NCI-H82 (cell line): ENCODE measurements around the gene EEF1A1.
A peak's percentile ranks its signal among the peaks of the same experiment; 100 is the strongest.
"Not testable (repeated sequence)": the region's sequence is repeated elsewhere in the genome, so short reads cannot be mapped to it uniquely, and the experiment has no call there.

Experiments
- DNase-seq: peaks from one replicate; lab custom pipeline; 2025; lab: John Stamatoyannopoulos, UW

Gene EEF1A1

DNA sequence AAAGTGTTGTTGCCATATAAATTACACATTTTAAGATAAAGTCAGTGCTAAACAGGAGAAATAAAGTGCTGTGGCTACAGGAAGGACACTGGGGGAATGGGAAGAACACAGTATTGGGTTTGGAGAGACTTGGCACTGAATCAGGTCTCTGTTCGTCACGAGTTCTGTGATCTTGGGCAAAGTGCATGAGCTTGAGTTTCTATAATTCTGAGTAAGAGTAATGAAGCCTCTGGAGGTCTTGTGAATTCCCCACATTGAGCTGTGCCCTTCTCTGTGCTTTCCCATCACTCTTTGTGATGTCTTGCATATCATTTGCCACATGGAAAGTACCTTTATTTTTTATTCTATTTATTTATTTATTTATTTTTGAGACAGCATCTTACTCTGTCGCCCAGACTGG, 16.8 kb upstream of the EEF1A1 start:
- DNase-seq, result no peak

GRCh38 chr6:73534628-73535027, 13.8 kb upstream of the EEF1A1 start:
- no peak for DNase-seq

DNA sequence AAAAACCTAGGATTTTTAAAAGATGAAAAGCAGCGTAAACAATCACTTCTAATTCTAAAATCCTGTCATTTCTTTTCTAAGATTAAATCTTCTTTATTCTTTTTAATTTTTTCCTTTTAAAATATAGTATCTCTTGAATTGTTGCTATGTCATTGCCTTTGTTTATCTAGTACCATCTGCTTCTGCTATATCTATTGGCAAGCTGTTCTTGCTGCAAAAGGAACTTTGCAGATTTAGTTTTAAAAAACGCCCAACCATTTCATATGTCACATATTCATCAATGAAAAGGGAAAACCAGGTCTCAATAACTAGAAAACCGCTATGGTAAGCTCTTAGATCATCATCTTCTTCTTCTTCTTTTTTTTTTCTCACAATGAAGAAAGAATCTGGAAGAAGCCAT, 11.5 kb upstream of the EEF1A1 start:
- no peak for DNase-seq

DNA sequence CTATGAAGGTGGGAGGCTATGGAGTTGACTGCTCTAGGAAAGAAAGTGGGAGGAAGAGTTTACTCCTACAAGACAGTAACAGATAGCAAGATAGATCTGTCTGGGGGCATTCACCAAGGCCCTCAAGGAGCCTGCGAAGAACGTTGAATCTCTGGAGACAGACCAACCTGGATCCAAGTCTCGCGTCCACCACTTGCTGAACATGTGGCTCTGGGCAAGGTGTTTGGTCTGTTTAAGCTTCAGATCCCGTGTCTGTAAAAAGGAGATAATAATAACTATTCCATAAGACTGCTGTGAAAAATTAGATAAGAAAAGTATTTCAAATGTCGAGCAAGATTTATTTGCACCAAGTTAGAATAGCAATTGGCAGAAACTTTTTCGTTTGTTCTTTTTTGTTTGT, 8.1 kb upstream of the EEF1A1 start:
- DNase-seq, result no peak

GRCh38 chr6:73525546-73526330, 4.9 kb upstream of the EEF1A1 start:
- no peak for DNase-seq

- DNase-seq, result peak; percentile 25
Measured at GRCh38 chr6:73523434-73524123, 2.7 kb upstream of the EEF1A1 start.

DNA sequence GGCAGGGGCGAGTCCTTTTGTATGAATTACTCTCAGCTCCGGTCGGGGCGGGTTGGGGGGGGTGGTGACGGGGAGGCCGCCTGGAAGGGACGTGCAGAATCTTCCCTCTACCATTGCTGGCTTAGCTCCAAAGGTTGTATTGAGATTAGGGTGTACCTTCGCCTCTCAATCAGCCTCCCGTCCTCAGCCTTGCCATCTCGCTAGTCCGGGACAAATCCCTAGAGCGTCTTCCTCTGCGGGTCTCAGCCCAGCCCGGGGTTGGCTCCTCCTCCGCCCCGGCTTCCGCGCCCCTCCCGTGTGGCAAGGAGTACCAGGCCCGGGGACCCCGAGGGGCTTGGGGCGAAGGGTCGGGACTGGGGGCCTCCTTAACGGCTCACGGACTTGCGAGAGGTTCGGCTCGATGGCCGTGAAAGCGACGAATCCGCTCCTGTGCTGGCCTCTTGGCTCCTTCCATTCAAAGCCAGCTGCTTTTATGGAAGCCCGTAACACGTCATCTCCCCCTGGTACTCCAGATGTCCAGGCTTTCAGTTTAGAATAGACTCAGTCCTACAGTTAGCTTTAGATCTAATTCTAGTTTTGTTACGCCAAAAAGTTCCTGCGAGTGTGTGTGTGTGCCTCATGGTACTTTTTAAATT, 636 bp upstream of the EEF1A1 start:
- DNase-seq, result peak; percentile 88

GRCh38 chr6:73519926-73520687, 725 bp downstream of the EEF1A1 start:
- peak; percentile 62 for DNase-seq

DNA sequence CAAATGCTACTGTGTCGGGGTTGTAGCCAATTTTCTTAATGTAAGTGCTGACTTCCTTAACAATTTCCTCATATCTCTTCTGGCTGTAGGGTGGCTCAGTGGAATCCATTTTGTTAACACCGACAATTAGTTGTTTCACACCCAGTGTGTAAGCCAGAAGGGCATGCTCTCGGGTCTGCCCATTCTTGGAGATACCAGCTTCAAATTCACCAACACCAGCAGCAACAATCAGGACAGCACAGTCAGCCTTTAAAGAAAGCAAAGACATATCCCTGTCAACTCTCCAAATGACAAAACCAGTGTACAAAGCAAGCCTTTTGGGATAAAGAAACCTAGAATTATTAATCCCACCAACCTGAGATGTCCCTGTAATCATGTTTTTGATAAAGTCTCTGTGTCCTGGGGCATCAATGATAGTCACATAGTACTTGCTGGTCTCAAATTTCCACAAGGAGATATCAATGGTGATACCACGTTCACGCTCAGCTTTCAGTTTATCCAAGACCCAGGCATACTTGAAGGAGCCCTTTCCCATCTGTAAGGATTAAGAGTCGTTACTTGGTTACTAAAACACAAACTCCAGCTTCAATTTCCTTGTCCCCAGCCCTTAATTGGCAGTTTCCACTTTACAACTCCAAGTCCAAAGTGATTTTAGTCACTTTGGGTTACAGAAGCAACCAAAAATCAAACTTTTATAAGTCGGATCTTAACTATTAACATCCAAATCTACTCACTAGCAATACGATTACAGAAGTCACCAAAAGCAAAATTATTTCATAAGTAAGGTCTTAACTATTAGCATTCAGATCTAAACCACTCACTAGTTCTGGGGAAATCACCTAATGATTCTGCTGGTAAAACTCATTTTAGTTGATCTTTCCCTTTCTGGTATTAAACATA, 1.6 kb downstream of the EEF1A1 start:
- DNase-seq, result not testable (repeated sequence)

- not testable (repeated sequence) for DNase-seq
Measured at GRCh38 chr6:73518100-73518981, 2.5 kb downstream of the EEF1A1 start.

GRCh38 chr6:73516514-73517489, 4.0 kb downstream of the EEF1A1 start:
- DNase-seq, result peak; percentile 22

DNA sequence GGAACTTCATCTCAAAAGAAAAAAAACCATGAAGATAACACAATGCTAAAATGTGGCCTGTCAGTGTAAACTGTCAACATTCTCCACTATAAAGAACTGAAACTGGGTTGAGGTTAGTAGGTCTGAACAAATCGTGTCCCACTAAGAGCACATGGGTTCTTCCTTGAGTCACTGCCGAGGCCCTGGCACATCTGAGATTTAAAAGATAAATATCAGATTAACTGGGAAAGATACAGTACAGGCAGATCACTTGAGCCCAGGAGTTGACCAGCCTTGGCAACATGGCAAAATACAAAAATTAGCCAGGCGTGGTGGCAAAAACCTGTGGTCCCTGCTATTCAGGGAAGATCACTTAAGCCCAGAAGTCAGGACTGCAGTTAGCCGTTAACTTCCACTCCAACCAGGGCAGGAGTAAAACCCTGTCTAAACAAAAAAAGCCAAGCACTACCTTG, 5.6 kb downstream of the EEF1A1 start:
- DNase-seq, result peak; percentile 61

DNA sequence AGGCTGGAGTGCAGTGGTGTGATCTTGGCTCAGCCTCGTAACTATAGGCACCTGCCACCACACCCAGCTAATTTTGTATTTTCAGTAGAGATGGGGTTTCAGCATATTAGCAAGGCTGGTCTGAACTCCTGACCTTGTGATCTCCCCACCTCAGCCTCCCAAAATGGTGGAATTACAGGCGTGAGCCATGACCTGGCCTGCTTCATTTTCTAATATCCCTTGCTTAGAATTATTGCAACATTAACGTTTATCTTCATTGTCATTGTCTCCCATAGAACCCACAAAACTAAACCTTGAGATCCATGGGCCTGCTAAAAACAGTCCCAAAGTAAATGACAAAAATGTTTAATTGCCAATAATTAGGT, 6.1 kb downstream of the EEF1A1 start:
- peak; percentile 62 for DNase-seq

DNA sequence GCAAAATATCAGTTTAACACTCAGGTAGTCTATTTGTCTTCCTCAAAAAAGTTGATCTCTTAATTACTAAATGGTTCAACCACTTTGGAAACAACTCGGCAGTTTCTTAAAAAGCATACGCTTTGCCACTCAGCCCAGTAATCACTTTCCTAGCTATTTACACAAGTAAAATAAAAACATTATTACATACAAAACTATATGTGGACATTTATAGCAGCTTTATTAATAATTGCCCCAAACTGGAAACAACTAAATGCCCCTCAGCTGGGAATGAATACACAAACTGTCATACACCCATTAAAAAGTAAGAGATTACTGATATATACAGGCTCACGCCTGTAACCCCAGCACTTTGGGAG, 7.4 kb downstream of the EEF1A1 start:
- DNase-seq, result peak; percentile 39

DNA sequence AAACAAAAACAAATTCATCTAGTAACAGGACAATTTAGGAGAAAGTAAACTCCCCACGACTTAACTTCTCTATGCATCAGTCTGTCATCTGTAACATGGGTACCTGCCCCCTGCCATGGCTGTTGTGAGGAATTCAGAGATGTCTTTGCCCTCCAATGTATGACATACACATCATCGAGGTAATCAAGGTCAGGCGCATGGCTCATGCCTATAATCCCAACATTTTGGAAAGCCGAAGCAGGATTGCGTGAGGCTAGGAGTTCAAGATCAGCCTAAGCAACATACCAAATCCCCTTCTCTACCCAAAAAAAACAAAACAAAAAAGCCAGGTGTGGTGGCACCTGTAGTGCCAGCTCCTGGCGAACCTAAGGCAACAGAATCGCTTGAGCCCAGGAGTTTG, 9.0 kb downstream of the EEF1A1 start:
- peak; percentile 31 for DNase-seq

DNA sequence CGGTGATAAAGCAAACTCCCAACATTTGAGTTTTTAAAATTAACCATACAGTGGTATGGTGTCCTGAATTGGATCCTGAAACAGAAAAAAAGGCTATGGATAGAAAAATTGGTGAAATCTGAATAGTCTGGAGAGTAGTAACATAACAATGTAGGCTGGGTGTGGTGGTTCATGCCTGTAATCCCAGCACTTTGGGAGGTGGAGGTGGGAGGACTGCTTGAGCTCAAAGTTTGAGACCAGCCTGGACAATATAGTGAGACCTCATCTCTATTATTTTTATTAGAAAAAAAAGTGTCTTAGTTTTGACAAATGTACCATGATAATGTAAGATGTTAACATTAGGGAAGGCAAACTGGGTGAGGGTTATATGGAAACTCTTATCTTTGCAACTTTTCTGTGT, 11.0 kb downstream of the EEF1A1 start:
- DNase-seq, result no peak

DNA sequence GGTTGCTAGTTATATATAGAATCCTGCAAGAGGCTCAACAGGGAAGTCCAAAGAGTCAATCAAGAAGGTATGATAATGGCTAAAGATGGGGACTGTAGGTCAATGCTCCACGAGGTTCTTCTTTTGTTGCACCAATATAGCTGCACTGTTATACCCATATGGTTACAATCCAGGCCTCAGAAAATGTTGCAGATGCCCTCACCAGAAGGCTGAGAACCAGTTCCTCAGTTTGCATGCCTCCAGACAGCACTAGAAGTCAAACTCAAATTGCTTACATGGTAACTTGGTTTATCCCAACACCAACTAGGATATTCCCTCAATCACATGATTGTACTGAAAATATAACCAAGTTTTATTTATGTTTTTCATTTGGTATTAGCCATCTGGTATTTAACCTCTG, 12.1 kb downstream of the EEF1A1 start:
- DNase-seq, result no peak

DNA sequence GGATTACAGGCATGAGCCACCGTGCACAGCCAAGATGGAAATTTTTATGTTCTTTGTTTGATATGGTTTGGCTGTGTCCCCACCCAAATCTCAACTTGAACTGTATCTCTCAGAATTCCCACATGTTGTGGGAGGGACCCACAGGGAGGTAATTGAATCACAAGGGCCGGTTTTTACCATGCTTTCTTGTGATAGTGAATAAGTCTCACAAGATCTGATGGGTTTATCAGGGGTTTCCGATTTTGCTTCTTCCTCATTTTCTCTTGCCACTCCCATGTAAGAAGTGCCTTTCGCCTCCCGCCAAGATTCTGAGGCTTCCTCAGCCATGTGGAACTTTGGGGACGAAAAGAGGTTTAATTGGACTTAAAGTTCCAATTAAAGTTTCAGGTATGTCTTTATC, 14.6 kb downstream of the EEF1A1 start:
- no peak for DNase-seq

DNA sequence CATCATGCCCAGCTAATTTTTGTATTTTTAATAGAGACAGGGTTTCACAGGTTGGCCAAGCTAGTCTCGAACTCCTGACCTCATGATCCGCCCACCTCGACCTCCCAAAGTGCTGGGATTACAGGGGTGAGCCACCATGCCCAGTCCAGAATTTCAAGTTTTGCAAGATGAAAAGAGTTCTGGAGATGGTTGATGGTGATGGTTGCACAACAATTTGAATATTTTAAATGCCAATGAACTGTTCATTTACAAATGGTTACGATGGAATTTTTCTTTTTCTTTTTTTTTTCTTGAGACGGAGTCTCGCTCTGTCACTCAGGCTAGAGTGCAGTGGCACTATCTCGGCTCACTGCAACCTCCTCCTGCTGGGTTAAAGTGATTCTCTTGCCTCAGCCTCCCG, 15.1 kb downstream of the EEF1A1 start:
- not testable (repeated sequence) for DNase-seq
